Measurements from ENCODE around the gene ADAMTSL1. TPM values are rescaled to one million over a fixed set of nuclear protein-coding genes. Genes with fewer than 3 reads are reported as not detected.

Gene ADAMTSL1
- total and polyA plus RNA-seq, 2 of the 13 experiments (the other 11 are each of a cell fraction or from before 2014, with no cell fraction given), result not detected

- H3K9ac ChIP-seq (ENCODE audit: insufficient read depth, low read depth, low read length), result no peak overlapping the region
- H3K36me3 ChIP-seq (replicated peaks in 1 of 2; ENCODE audit: control insufficient read depth in 1 of 2, insufficient read depth in 2 of 2, low read length in 2 of 2), result no peaks in the 10 kb centered on the region
- no peaks in the 10 kb centered on the region for H4K20me1 ChIP-seq (ENCODE audit: insufficient read depth, low read length)
- no peak overlapping the region for H3K27ac ChIP-seq (ENCODE audit: extremely low read length, insufficient read depth, low read length)
- no peak overlapping the region for H2AFZ ChIP-seq (ENCODE audit: low read length)
- DNase-seq (ENCODE audit: low spot score) (no peak), ATAC-seq (no peak), FAIRE-seq (no peak)
- intact Hi-C loops (cut with micrococcal nuclease; ENCODE audit: unreplicated experiment), result no loop called here
- WGBS (ENCODE audit: low lambda C conversion rate), result 25% methylated on average over 2 of the region's 2 CpGs
- ChIA-PET POLR2A (no interaction called here), CTCF (ENCODE audit: low intra/inter-chr PET ratio, low total read pairs) (no interaction called here)
- BruUV-seq (replicated peaks), result no TSS peak
- H3K27me3 ChIP-seq (ENCODE audit: control insufficient read depth in 1 of 2, insufficient read depth in 2 of 2, low read length in 2 of 2), result no peaks in the 10 kb centered on the region
- no peak overlapping the region for H3K4me2 ChIP-seq (ENCODE audit: low read depth, low read length)
- H3K4me1 ChIP-seq (ENCODE audit: insufficient read depth, low read length), result no peaks in the 10 kb centered on the region
- no peaks in the 10 kb centered on the region for H3K79me2 ChIP-seq (ENCODE audit: insufficient read depth, low read length)
- TF ChIP-seq, protein P1, sequence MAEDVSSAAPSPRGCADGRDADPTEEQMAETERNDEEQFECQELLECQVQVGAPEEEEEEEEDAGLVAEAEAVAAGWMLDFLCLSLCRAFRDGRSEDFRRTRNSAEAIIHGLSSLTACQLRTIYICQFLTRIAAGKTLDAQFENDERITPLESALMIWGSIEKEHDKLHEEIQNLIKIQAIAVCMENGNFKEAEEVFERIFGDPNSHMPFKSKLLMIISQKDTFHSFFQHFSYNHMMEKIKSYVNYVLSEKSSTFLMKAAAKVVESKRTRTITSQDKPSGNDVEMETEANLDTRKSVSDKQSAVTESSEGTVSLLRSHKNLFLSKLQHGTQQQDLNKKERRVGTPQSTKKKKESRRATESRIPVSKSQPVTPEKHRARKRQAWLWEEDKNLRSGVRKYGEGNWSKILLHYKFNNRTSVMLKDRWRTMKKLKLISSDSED (CRISPR knock-in tag; IDR thresholded peaks at IDR 0.05), result no peak
- TF ChIP-seq ZBTB7B (CRISPR knock-in tag; IDR thresholded peaks at IDR 0.05) (no peak), HNF1A (IDR thresholded peaks at IDR 0.05; ENCODE audit: low read depth) (no peak), HNF1A (CRISPR knock-in tag; IDR thresholded peaks at IDR 0.05; ENCODE audit: borderline replicate concordance) (no peak), ZNF776 (CRISPR knock-in tag; IDR thresholded peaks at IDR 0.05) (no peak), MIXL1 (CRISPR knock-in tag; IDR thresholded peaks at IDR 0.05) (no peak), GATAD2A (CRISPR knock-in tag; IDR thresholded peaks at IDR 0.05) (no peak)
- no peak overlapping the region for H3K4me3 ChIP-seq (replicated peaks in 1 of 3; ENCODE audit: insufficient read depth in 1 of 3, low read depth in 2 of 3, low read length in 3 of 3)
- H3K9me3 ChIP-seq (ENCODE audit: low read length), result no peaks in the 10 kb centered on the region
- in situ Hi-C loops (cut with HindIII; ENCODE audit: extremely low pct_ligation_motif_present, low pct_unique_long_range_greater_than_20kb), result loop anchor here (10.0 kb wide), 1 partner anchor 60 kb away; no protein-coding TSS in a partner anchor
Measured at GRCh38 chr9:18614651-18615050, 140.7 kb downstream of the ADAMTSL1 start.

Data from HepG2 (cell line).